Esophagus squamous epithelium (tissue), 4 donors: Measurements from ENCODE around the gene NR2F1-AS1.

ENCODE experiments used
- CTCF ChIP-seq, 6 experiments: fragments of 450-650 bp in 4 of 6; fragments of 200-600 bp in 2 of 6; sonication (generic) in 2 of 6; IDR thresholded peaks; one replicate each; pipeline ENCODE4 v1.5.1; 2016 to 2019; ENCODE audit warnings: antibody characterized with exemption in 6 of 6, mild to moderate bottlenecking in 4 of 6, moderate library complexity in 4 of 6
- POLR2A ChIP-seq, 4 donors: fragments of 450-650 bp; IDR thresholded peaks; one replicate each; pipeline ENCODE4 v1.6.1; 2017; ENCODE audit warnings: antibody characterized with exemption in 4 of 4, mild to moderate bottlenecking in 4 of 4, moderate library complexity in 3 of 4

- TF ChIP-seq CTCF (IDR thresholded peaks at IDR 0.05) = no peak
- no peak for TF ChIP-seq POLR2A (IDR thresholded peaks at IDR 0.05)
Observed at GRCh38 chr5:93589829-93590215, 8.8 kb upstream of the NR2F1-AS1 start.
